IMR-90 (cell line): ENCODE data around the gene DNTTIP2.

ENCODE experiments used
- BHLHE40 ChIP-seq: fragments of 150-350 bp; IDR thresholded peaks from 2 replicates; pipeline ENCODE4 v1.6.1; 2016; ENCODE audit warnings: mild to moderate bottlenecking, low read depth, low read length
- CHD1 ChIP-seq: IDR thresholded peaks from 2 replicates; pipeline ENCODE4 v1.6.1; 2012; ENCODE audit warnings: low read depth, low read length, improper control_type of control experiment
- CTCF ChIP-seq: conservative IDR thresholded peaks from 2 replicates; pipeline ENCODE4 v1.5.1; 2012; ENCODE audit warnings: mild to moderate bottlenecking, low read depth, low read length, improper control_type of control experiment
- ELK1 ChIP-seq: fragments of 150-350 bp; IDR thresholded peaks from 2 replicates; pipeline ENCODE4 v1.6.1; 2016; ENCODE audit warnings: low read depth, mild to moderate bottlenecking, low read length, moderate library complexity, borderline replicate concordance
- MXI1 ChIP-seq: IDR thresholded peaks from 2 replicates; pipeline ENCODE4 v1.6.1; 2012; ENCODE audit warnings: low read depth, mild to moderate bottlenecking, low read length, moderate library complexity, borderline replicate concordance
- NFE2L2 ChIP-seq: fragments of 150-350 bp; IDR thresholded peaks from 2 replicates; pipeline ENCODE4 v1.6.1; 2016; ENCODE audit warnings: low read depth, mild to moderate bottlenecking, low read length
- POLR2A ChIP-seq: IDR thresholded peaks from 2 replicates; pipeline ENCODE4 v1.6.1; 2012; ENCODE audit warnings: mild to moderate bottlenecking, low read depth, low read length
- RAD21 ChIP-seq: IDR thresholded peaks from 2 replicates; pipeline ENCODE4 v1.6.1; 2012; ENCODE audit warnings: low read length, improper control_type of control experiment
- USF2 ChIP-seq: fragments of 150-350 bp; IDR thresholded peaks from 2 replicates; pipeline ENCODE4 v1.6.1; 2017; ENCODE audit warnings: mild to moderate bottlenecking, antibody characterized with exemption, low read length, low read depth

GRCh38 chr1:93904228-93904627, 25.2 kb upstream of the DNTTIP2 start:
- TF ChIP-seq CTCF (no peak), USF2 (no peak), RAD21 (no peak), POLR2A (no peak), CHD1 (no peak), ELK1 (no peak), BHLHE40 (no peak), NFE2L2 (no peak), MXI1 (no peak)
